GM21447 (cell line): ENCODE results near the gene TSEN34.
A peak's percentile ranks its signal among the peaks of the same experiment; 100 is the strongest.
"Not testable (repeated sequence)": the region's sequence is repeated elsewhere in the genome, so short reads cannot be mapped to it uniquely, and the experiment has no call there.

Experiments used
- ATAC-seq: cut with Tn5 transposase; IDR thresholded peaks from one replicate; pipeline ENCODE4 v1.9.1; 2021; ENCODE audit not compliant: unreplicated experiment

TSEN34 gene

DNA sequence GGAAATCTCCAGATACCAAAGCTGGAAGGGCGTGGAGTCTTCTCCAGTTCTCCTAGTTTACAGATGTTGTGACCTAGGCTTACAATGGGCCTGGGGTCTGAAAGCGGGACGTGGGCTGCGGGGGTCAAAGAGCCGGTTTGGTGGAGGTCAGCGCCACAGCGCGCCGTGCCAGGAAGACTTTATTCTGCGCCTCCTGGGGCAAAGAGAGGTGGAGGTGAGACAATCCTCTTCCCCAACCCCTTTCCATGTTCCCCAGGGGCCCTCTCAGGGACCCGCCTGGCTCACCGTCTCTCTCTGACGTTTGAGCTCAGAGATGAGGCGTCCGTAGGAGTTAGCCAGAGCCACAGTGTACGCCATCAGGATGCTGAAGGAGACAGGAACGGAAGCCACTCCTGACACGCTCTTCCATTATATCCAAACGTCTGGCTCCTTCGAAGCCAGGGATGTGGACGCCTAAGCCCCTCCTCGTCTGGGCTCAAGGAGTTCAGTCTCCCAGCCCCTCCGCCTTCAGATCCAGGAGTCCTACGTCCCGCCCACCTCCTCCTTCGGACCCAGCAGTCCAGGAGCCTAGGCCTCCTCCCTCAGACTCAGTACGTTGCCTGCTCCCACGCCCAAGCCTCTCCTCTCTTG is 30.8 kb upstream of the TSEN34 start:
- peak; percentile 3 for ATAC-seq

DNA sequence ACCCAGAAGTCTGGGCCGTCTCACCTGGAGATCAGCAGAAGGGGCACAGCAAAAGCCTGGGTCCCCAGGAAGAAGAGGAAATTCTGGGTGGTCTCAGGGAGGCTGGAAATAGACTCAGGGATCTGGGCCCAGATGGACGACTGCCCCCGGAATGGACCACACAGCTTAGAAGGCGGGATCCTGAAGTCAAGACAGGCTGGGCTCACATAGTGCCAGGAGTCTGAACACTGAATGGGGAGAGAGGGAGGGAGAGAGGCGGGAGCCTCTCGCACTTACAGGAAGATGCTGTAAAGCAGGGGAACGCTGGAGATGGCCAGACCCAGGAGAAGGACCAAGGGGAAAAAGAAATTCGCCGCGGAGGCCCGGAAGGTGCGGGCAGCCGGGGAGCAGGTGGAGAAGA is 30.3 kb upstream of the TSEN34 start:
- ATAC-seq: no peak

DNA sequence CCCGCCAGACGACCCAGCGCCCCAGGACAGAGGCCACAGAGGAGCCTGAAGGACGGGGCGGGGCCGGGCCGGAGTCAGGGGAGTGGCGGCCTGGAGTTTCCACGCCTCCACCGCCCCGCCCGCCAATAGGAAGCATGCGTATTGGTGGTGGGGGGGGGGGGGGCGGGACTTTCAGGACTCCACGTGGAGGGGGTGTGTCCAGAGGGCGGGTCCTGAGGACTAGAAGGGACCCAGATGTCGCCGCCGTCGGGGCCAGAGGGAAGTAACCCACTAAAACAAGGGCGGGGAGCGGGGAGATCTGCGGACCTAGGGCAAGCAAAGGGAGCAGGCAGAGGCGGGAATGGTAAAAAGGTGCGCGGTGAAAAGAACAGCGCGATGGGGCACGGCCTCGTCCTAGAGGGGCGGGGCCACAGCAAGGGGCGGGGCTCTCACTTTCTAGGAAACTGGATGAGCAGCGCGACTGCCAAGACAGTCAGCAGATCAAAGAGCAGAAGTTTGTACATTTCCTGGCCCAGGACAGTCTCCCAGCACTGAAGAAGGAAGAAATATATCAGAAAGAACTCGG is 28.8 kb upstream of the TSEN34 start:
- ATAC-seq: no peak

DNA sequence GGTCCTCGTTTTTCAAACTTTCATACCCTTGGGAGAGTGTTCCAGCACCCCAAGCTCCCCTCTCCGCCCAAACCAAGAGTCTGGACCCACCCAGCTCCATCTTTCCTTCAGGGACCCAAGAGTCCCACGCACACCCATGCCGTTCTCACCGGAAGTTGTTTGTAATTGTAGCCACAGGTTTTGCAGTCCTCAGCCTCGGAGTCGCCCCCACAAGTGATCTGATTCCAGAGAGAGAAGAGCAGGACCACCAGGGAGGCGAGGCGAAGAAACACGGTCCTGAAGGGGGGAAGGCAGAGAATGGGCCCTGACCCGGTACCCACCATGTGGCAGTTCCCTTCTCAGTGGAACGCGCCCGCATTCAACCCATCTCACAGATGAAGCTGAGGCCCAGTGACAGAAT is 28.2 kb upstream of the TSEN34 start:
- no peak for ATAC-seq

DNA sequence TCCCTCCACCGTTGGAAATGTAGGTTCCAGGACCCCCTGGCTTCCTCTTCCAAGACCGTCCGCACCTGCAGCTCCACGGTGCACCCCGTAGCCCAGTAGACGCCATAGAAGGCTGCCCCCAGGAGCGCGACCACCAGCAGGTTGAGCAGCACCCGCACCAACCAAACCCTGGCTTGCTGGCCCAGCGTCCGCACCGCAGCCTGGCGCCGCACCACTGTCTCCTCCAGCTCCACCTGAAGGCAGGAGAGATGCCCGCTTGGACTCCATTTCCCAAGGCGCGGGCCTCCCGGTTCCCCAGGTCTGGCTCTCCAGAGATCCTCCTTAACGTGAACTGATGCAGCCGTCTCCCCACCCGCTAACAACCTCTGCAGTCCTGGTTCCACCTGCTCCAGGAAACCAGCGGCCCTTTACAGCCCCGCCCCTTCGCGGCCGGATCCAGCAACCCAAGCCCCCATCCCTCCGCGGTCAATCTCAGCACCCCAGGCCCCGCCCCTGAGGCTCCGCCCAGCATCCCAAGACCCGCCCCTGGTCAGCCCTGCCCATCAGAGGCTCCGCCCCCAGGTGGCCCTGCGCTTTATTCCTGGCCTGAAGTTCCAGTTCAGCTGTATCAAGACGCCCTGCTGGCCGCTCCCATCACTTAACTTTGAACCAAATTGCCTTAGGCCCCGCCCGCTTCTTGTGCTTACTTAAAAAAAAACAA is 26.6 kb upstream of the TSEN34 start:
- ATAC-seq: no peak

DNA sequence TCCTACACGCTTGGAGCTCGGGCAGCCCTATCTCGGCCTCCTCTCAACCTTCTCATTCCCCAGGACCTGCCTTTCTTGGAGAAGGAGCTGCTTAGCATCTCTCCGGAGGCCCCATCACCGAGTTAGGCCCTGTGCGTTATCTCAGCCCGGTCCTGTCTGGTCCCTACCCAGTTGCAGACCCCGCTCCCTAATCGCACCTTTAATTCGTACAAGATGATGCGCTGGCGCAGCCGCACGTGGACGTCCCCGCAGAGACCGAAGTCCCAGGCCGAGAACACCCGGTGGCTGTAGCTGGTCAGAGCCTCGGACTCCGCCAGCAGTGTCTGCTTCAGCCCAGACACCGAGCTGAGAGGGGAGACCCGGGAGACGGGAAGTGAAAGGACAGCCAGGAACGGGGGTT is 25.9 kb upstream of the TSEN34 start:
- ATAC-seq: no peak

DNA sequence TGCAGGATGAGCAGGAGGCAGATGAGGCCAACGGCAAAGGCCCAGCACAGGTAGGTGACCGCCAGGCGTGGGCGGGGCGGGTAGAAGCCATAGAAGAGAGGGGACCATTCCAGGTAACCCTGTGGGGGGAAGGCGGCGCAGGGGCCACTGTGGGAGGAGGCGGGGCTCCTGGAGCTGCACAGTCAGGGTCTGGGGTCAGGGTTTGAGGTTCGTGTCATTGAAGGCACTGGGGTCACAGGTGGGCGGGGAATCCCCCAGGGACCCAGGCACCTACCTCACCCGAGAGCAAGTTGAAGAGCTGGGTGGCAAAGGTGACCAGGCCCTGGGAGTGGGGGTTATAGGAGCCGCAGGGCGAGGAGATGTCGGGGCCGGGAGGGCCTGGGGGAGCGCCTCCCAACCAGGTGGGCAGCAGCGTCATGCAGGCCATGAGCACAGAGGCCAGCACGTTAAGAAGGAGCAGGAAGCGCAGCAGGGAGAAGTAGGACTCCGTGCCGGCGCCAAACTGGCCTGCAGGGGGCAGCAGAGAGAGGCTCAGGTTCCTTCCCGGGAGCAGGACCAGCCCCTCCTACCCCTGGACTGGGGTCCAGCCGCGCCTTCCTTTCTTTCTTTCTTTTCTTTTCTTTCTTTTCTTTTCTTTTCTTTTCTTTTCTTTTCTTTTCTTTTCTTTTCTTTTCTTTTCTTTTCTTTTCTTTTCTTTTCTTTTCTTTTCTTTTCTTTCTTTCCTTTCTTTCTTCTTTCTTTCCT is 22.8 kb upstream of the TSEN34 start:
- ATAC-seq: no peak

DNA sequence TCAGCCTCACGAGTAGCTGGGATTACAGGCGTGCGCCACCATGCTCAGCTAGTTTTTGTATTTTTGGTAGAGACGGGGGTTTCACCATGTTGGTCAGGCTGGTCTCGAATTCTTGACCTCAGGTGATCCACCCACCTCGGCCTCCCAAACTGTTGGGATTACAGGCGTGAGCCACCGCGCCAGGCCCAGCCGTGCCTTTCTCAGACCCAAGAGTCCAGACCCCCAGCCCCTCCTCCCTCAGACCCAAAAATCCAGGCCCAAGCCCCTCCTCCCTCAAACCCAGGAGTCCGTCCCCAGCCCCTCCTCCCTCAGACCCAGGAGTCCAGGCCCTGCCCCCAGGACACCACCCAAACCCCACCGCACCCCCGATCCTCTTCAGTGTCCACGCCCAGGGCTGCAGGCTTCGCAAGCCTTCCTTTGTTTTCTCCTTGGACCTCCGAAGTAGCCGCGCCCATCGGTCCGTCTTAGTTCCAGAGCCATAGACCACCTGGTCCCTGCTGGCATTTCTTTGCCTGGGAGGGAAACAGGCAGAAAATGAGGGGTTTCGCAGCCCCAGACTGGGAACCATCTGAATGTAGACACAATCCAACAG is 21.9 kb upstream of the TSEN34 start:
- ATAC-seq: no peak

DNA sequence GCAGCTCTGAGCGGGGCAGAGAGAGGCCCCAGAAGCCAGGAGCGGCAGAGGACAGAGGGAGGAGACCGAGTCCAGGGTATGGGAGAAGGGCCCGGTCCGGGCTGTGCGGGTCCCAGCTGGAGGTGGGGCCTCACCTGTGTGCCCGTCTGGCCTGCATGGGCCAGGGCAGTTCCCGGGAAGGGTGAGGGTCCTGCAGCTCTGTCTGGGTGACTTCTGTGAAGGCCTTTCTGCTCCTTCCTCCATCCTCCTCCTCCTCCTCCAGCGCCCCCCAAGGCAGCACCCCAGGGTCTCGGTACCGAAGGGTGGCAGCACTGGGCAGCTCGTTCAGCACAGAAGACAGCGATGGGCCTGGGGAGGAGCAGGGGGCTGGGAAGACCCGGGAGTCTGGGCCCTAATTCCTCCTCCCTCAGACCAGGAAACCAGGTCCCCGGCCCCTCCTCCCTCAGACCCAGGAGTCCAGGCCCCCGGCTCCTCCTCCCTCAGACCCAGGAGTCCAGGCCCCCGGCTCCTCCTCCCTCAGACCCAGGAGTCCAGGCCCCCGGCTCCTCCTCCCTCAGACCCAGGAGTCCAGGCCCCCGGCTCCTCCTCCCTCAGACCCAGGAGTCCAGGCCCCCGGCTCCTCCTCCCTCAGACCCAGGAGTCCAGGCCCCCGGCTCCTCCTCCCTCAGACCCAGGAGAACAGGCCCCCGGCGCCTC is 19.2 kb upstream of the TSEN34 start:
- ATAC-seq: not testable (repeated sequence)

DNA sequence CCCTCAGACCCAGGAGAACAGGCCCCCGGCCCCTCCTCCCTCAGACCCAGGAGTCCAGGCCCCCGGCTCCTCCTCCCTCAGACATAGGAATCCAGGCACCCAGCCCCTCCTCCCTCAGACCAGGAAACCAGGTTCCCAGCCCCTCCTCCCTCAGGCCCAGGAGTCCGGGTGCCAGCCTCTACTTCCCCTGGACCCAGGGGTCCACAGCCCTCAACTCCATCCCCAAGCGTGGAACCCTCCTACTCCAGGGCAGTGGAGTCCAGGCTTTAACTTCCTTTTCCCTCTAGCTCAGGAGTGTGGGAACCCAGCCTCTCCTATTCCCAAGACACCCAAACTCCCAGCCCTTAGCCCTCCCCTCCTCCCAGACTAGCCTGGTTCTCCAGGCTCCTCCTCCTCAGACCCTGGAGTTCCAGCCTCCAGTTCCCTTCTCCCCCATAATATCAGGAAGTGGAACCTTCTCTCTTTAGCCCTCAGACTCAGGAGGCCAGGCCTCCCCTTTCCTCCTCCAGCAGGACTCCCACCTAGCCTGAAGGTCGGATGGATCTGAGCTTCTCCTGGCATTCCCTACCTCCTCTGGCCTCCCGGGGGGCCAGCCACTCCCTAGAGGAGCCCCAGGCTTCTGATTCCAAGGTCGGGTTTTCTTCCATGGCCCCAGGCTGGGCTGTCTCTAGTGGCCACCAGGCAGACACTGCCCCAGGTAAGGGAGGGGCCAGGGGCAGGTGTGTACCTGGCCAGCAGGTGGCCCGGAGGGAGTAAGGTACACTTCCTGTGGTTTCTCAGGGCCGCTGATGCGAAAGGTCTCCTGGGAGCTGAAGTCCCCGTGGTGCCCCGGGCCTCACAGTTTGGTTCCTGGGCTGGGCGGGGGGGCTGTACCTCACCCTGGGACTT is 18.4 kb upstream of the TSEN34 start, which contains the start of gene TMC4:
TMC4 (minus strand) TSS at position 690 of the 888 bp plus-strand sequence; CDS start at position 647, 43 bp downstream.
- ATAC-seq: no peak

DNA sequence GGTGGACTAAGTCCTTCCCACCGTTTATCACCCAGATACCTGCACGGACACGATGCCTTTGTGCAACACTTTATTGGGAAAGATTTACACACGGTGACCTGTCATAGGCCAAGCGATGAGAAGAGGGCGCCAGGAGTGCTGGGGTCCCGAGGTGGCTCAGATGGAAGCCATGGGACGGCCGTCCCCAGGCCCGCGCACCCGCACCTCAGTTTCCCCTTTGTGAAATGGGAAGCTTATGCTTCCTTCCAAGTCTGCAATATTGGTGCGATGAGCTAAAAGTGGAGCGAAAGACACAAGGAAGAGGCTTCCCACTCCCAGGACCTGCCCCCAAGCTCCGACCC is 17.8 kb upstream of the TSEN34 start:
- no peak for ATAC-seq

DNA sequence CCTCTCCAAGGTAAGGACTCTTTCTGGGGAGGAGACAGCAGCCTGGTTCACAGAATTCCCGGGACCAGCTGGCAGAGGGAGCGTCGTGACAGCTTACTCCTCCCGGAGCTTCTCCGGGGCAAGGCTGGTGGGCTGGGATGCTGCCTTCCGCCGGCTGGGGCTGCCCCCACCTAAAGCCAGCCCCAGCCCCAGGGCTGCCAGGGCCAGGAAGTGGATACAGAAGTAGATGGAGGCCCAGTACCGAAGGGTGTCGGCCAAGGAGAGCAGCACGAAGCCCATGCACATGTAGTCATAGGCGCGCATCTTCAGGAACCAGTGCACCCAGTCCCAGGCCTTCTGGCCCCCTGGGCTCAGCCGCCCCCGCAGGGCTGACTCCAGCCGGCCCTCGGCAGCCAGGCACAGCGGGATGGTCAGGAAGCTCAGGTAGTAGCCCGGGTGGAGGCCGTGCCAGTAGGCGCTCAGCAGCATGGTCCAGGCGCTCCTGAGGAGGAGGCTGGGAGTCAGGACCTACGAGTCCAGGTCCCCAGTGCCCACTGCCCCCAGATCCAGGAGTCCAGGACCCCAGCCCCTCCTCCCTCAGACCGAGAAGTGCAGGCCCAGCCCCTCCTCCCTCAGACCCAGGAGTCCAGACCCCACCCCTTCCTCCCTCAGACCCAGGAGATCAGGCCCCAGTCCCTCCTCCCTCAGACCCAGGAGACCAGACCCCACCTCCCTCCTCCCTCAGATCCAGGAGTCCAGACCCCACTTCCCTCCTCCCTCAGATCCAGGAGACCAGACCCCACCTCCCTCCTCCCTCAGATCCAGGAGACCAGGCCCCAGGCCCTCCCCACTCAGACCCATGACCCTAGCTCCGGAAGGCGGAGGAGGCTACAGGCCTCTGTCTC is 16.9 kb upstream of the TSEN34 start:
- ATAC-seq: no peak

DNA sequence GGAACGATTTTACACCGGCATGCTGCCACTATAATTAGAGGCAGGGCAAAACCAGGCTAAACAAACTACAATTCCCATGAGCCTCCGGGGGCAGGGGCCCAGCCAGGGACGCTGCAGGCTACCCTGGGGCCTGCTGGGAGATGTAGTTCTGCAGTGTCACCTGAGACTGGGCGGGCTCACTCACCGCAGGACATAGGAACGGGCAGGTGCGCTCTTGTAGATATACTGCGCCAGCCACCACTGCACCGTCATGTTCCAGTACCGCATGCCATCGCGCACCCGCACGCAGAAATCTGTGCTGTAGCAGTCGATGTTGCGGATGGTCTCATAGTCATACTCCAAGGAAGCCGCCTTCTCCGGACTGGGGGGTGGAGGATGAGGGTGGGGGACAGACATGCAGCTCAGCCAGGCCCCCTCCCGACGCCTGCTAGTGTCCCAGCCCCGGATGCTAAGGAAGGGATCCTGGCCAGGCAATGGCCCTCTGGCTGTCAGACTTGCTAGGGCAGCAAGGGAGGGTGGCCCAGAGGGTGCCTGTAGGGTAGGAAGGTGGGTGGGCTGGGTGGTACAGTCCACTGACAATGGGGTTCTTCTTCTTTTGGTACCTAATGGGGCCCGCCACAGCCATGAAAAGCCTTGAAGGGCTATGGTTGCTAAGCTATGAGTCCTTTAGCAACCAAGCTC is 12.4 kb upstream of the TSEN34 start:
- ATAC-seq: no peak

DNA sequence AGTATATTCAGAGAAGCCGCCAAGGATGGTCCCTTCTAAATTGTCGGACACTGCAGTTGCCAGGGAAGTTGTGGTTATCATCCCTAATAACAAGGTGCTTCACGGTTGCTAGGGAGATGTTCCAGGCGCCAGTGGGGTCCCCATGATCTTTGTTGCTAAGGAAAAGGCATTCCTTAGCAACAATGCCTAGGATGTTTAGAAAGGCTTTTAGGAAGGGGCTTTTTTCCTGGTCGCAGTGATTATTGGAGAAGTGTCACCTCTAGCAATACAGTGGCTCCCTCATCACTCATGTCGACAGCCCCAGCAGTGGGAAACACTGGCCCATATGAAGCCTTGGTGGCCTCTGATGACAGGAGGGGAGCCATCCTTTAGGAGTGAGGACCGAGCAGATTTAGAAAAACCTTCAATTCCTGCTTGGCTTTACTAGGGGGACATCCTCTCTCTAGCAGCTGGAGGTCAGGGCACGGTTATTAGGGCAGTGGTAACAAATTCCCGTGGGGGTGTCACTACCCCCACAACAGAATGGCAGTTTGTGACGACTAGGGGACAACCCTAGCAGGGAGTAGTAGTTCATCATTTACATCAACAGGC is 11.8 kb upstream of the TSEN34 start:
- no peak for ATAC-seq

DNA sequence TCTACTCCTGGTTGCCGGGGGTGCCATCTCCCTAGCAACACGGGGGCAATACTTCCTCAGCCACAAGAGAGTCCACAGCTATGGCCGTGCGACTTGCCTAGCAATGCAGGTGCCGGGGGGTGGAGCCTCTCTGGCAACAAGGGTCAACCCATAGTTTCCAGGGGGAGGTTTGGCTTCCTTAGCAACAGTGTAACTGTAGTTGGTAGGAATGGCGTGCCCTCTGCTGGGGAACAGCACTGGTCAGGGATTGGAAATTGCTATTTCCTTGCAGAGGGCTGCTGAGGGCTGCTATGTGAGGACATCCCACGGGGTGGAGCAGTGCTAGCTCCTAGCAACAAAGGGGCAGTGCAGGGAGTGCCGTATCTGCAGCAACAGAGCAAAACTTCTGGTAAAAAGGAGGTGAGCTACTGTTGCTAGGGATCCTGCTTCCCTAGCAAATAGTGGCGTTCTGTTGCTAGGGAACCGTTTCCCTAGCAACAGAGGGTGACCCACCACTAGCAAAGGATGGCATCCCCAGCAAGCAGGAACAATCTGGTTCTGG is 11.1 kb upstream of the TSEN34 start:
- ATAC-seq: no peak

DNA sequence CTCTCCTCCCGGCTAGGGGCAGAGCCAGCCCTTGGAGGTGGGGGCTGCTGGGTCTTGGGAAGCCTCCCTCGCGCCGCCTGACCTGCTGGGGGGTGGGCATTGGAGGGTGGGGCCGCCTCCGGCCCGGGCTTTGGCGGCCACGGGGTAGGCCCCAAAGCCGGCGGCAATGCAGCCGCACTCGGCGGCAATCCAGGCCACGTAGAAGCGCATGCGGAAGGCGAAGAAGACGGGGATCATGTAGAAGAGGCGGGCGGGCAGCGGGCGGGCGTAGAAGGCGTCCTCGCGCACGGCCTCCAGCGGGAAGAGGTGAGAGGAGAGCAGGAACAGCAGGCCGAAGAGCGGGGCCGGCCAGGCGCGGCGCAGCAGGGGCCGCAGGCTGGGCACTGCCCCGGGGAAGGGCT is 10.4 kb upstream of the TSEN34 start:
- no peak for ATAC-seq

DNA sequence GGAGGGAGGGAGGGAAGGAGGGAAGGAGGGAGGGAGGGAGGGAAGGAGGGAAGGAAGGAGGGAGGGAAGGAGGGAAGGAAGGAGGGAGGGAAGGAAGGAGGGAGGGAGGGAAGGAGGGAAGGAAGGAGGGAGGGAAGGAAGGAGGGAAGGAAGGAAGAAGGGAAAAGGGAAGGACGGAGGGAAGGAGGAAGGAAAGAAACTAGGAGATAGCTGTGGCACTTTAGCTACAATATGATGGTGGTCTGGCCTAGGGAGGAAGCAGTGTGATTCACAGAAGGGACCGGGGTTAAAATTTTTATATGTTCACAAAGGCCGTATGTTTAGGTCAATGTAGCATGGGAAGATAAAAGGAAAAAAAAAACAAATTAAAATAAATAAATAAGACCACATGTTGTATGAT is 9.2 kb upstream of the TSEN34 start:
- not testable (repeated sequence) for ATAC-seq

DNA sequence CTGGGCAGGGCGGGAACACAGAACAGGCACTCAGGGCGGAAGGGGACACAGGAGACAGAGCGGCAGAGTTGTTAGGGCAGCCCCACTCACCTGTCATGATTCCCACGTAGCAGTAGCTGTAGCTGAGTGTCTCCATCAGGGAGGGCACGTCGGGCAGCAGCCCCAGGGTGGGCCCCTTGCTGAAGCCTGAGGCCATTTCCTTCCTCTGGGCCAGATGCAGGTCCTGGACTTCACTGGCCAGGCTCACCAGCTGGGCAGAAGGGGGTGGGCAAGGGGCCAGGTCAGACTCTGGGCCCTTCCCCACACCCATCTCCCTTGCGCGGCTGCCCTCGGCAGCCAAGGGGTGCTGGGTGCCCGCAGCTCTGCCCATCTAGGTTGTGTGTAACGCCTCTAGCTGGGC is 7.7 kb upstream of the TSEN34 start:
- no peak for ATAC-seq
